ENCODE data around the gene KCTD3.

GRCh38 chr1:215544566-215544965, 22.5 kb upstream of the KCTD3 start:
- TF ChIP-seq CTCF (IDR thresholded peaks at IDR 0.05) (no peak), POLR2A (IDR thresholded peaks at IDR 0.05) (no peak)

All from right lobe of liver (tissue), 4 donors.